Stomach (tissue), 4 donors: Measurements from ENCODE around the gene SECISBP2L.

ENCODE experiments used
- CTCF ChIP-seq, 7 experiments: fragments of 450-650 bp in 4 of 7; fragments of 200-600 bp in 3 of 7; sonication (generic) in 3 of 7; IDR thresholded peaks; one replicate each; pipeline ENCODE4 v1.5.1; 2016 to 2019; ENCODE audit warnings: antibody characterized with exemption in 7 of 7, control low read depth in 2 of 7, mild to moderate bottlenecking in 1 of 7
- EP300 ChIP-seq: sonication (generic); formaldehyde crosslinking; IDR thresholded peaks from one replicate; pipeline ENCODE4 v1.6.1; 2017; ENCODE audit warnings: antibody characterized with exemption
- POLR2A ChIP-seq, 4 donors: fragments of 450-650 bp; IDR thresholded peaks; one replicate each; pipeline ENCODE4 v1.6.1; 2016; ENCODE audit warnings: antibody characterized with exemption in 4 of 4, control low read depth in 2 of 4, mild to moderate bottlenecking in 1 of 4, moderate library complexity in 1 of 4

- TF ChIP-seq CTCF (IDR thresholded peaks at IDR 0.05) (no peak), POLR2A (IDR thresholded peaks at IDR 0.05) (no peak), EP300 (no peak)
These were observed 13.2 kb upstream of the SECISBP2L start for GRCh38 chr15:49059491-49059890.
